Trophoblast cell (in vitro differentiated cells and primary cell): Measurements from ENCODE around the gene RAD51B.
"Not testable (repeated sequence)": the region's sequence is repeated elsewhere in the genome, so short reads cannot be mapped to it uniquely, and the experiment has no call there.

Experiments used
- DNase-seq, 2 donors: peaks; one replicate each; pipeline ENCODE4 v3.0.0-alpha.2; 2016
- H2AFZ ChIP-seq: 2 replicates; pipeline ENCODE4 v1.6.1; 2013; ENCODE audit warnings: low read length, moderate library complexity, mild to moderate bottlenecking; ENCODE audit not compliant: insufficient read depth, poor library complexity
- H2AK5ac ChIP-seq: 2 replicates; pipeline ENCODE4 v1.6.1; 2013; ENCODE audit warnings: mild to moderate bottlenecking, low read length
- H2BK120ac ChIP-seq: 2 replicates; pipeline ENCODE4 v1.6.1; 2013; ENCODE audit warnings: low read length, mild to moderate bottlenecking, moderate library complexity; ENCODE audit not compliant: insufficient read depth, poor library complexity
- H2BK12ac ChIP-seq: 2 replicates; pipeline ENCODE4 v1.6.1; 2013; ENCODE audit warnings: mild to moderate bottlenecking, low read length, moderate library complexity
- H2BK5ac ChIP-seq: 2 replicates; pipeline ENCODE4 v1.6.1; 2013; ENCODE audit warnings: low read length, low read depth, moderate library complexity, mild to moderate bottlenecking; ENCODE audit not compliant: poor library complexity
- H3K14ac ChIP-seq: 2 replicates; pipeline ENCODE4 v1.6.1; 2013; ENCODE audit warnings: mild to moderate bottlenecking, low read length
- H3K18ac ChIP-seq: 2 replicates; pipeline ENCODE4 v1.6.1; 2013; ENCODE audit warnings: mild to moderate bottlenecking, low read length
- H3K23ac ChIP-seq: 2 replicates; pipeline ENCODE4 v1.6.1; 2013; ENCODE audit warnings: low read length
- H3K27ac ChIP-seq: 2 replicates; pipeline ENCODE4 v1.5.1; 2013; ENCODE audit warnings: low read depth, mild to moderate bottlenecking, inconsistent platforms, low read length, moderate library complexity
- H3K27me3 ChIP-seq: 2 replicates; pipeline ENCODE4 v1.6.1; 2013; ENCODE audit warnings: inconsistent platforms, mild to moderate bottlenecking, low read length, moderate library complexity; ENCODE audit not compliant: insufficient read depth
- H3K36me3 ChIP-seq, 2 experiments: 1 replicate in 1 of 2; 2 replicates in 1 of 2; pipeline ENCODE4 v1.6.1; 2013; ENCODE audit warnings: low read length in 2 of 2, mild to moderate bottlenecking in 2 of 2, moderate library complexity in 1 of 2; ENCODE audit not compliant: insufficient read depth in 2 of 2, control insufficient read depth in 1 of 2
- H3K4ac ChIP-seq: 2 replicates; pipeline ENCODE4 v1.6.1; 2013; ENCODE audit warnings: low read depth, mild to moderate bottlenecking, low read length, moderate library complexity
- H3K4me1 ChIP-seq, 2 experiments: 1 replicate in 1 of 2; 2 replicates in 1 of 2; pipeline ENCODE4 v1.6.1; 2013; ENCODE audit warnings: low read length in 2 of 2, mild to moderate bottlenecking in 2 of 2, moderate library complexity in 1 of 2; ENCODE audit not compliant: insufficient read depth in 2 of 2, control insufficient read depth in 1 of 2
- H3K4me2 ChIP-seq: 2 replicates; pipeline ENCODE4 v1.6.1; 2013; ENCODE audit warnings: inconsistent platforms, mild to moderate bottlenecking, low read length, moderate library complexity
- H3K4me3 ChIP-seq: 2 replicates; pipeline ENCODE4 v1.5.1; 2013; ENCODE audit warnings: mild to moderate bottlenecking, low read depth, low read length, inconsistent platforms
- H3K79me1 ChIP-seq: one replicate; pipeline ENCODE4 v1.6.1; 2013; ENCODE audit warnings: low read length
- H3K79me2 ChIP-seq: 2 replicates; pipeline ENCODE4 v1.6.1; 2013; ENCODE audit warnings: low read length, mild to moderate bottlenecking; ENCODE audit not compliant: control insufficient read depth, insufficient read depth, poor library complexity
- H3K9ac ChIP-seq: 2 replicates; pipeline ENCODE4 v1.6.1; 2013; ENCODE audit warnings: mild to moderate bottlenecking, low read length
- H3K9me3 ChIP-seq: 2 replicates; pipeline ENCODE4 v1.6.1; 2013; ENCODE audit warnings: low read depth, mild to moderate bottlenecking, control low read depth, inconsistent platforms, low read length; ENCODE audit not compliant: insufficient read depth
- H4K12ac ChIP-seq: 2 replicates; pipeline ENCODE4 v1.6.1; 2013; ENCODE audit warnings: low read depth, mild to moderate bottlenecking, low read length, moderate library complexity
- H4K8ac ChIP-seq: 2 replicates; pipeline ENCODE4 v1.6.1; 2013; ENCODE audit warnings: low read depth, mild to moderate bottlenecking, low read length, moderate library complexity
- H4K91ac ChIP-seq: one replicate; pipeline ENCODE4 v1.6.1; 2013; ENCODE audit warnings: low read depth, mild to moderate bottlenecking, low read length, moderate library complexity
- WGBS: extraction: QIAGEN DNeasy Blood & Tissue Kit; methylation state at CpG from one replicate; pipeline ENCODE4 v1.1.7; 2013; ENCODE audit warnings: missing lambda C conversion rate; ENCODE audit not compliant: insufficient read length, insufficient coverage; ENCODE audit errors: extremely low coverage; 5-methylcytosine and 5-hydroxymethylcytosine counted together

The RAD51B gene

GRCh38 chr14:68286667-68287066 is 467.1 kb downstream of the RAD51B start:
- H3K4ac ChIP-seq, result peak overlapping the region; percentile 67
- no peak overlapping the region for H3K18ac ChIP-seq
- DNase-seq, result no peak
- no peak overlapping the region for H2BK5ac ChIP-seq
- no peak overlapping the region for H4K8ac ChIP-seq
- H3K14ac ChIP-seq, result no peak overlapping the region
- H3K79me1 ChIP-seq, result peaks cover 26% of the 10 kb centered on the region
- H3K27me3 ChIP-seq, result no peaks in the 10 kb centered on the region
- no peak overlapping the region for H3K4me3 ChIP-seq
- no peak overlapping the region for H3K4me2 ChIP-seq
- no peaks in the 10 kb centered on the region for H3K36me3 ChIP-seq
- H2AFZ ChIP-seq, result no peak overlapping the region
- H3K23ac ChIP-seq, result no peak overlapping the region
- no peak overlapping the region for H2BK120ac ChIP-seq
- H2BK12ac ChIP-seq, result peak overlapping the region; percentile 95
- peaks cover 0 to 8% of the 10 kb centered on the region in 2 experiments for H3K4me1 ChIP-seq
- H3K27ac ChIP-seq, result no peak overlapping the region
- no peak overlapping the region for H4K12ac ChIP-seq
- H3K9ac ChIP-seq, result no peak overlapping the region
- H4K91ac ChIP-seq, result peak overlapping the region; percentile 79
- no peaks in the 10 kb centered on the region for H3K9me3 ChIP-seq
- no peak overlapping the region for H2AK5ac ChIP-seq
- H3K79me2 ChIP-seq, result no peaks in the 10 kb centered on the region

GRCh38 chr14:68289452-68289851 is 469.9 kb downstream of the RAD51B start:
- Histone ChIP-seq H3K4me1 (peaks cover 9 to 15% of the 10 kb centered on the region in 2 experiments), H3K79me1 (peaks cover 34% of the 10 kb centered on the region), H2BK120ac (peak overlapping the region; percentile 60)
- no CpG with 5 or more reads among the region's 3 CpGs for WGBS
- H2BK5ac ChIP-seq, H3K27me3 ChIP-seq, H2AFZ ChIP-seq, H3K14ac ChIP-seq, H4K91ac ChIP-seq, H2AK5ac ChIP-seq, H3K4me3 ChIP-seq, H3K9me3 ChIP-seq, H3K23ac ChIP-seq, H3K79me2 ChIP-seq, H3K36me3 ChIP-seq, H4K12ac ChIP-seq, DNase-seq, H3K27ac ChIP-seq, H2BK12ac ChIP-seq, H4K8ac ChIP-seq, H3K9ac ChIP-seq, H3K4ac ChIP-seq, H3K18ac ChIP-seq, H3K4me2 ChIP-seq: not testable (repeated sequence)

- no peak overlapping the region for H3K23ac ChIP-seq
- no peak overlapping the region for H2AFZ ChIP-seq
- H3K9ac ChIP-seq, result no peak overlapping the region
- no peak for DNase-seq
- no peaks in the 10 kb centered on the region for H3K36me3 ChIP-seq
- peak overlapping the region; percentile 57 for H3K4ac ChIP-seq
- peak overlapping the region; percentile 88 for H2BK5ac ChIP-seq
- no peak overlapping the region for H3K4me3 ChIP-seq
- peak overlapping the region; percentile 51 for H4K8ac ChIP-seq
- peaks cover 18 to 26% of the 10 kb centered on the region in 2 experiments for H3K4me1 ChIP-seq
- no peak overlapping the region for H3K18ac ChIP-seq
- peaks cover 43% of the 10 kb centered on the region for H3K79me1 ChIP-seq
- H3K4me2 ChIP-seq, result peak overlapping the region; percentile 19
- no CpG with 5 or more reads among the region's 2 CpGs for WGBS
- H3K79me2 ChIP-seq, result peaks cover 3% of the 10 kb centered on the region
- H4K91ac ChIP-seq, result peak overlapping the region; percentile 85
- H3K9me3 ChIP-seq, result no peaks in the 10 kb centered on the region
- H4K12ac ChIP-seq, result no peak overlapping the region
- peak overlapping the region; percentile 95 for H3K27ac ChIP-seq
- no peaks in the 10 kb centered on the region for H3K27me3 ChIP-seq
- peak overlapping the region; percentile 67 for H2BK12ac ChIP-seq
- H2AK5ac ChIP-seq, result no peak overlapping the region
- peak overlapping the region; percentile 88 for H2BK120ac ChIP-seq
- peak overlapping the region; percentile 68 for H3K14ac ChIP-seq
Observed at GRCh38 chr14:68291820-68292219, 472.2 kb downstream of the RAD51B start.

- Histone ChIP-seq H2AFZ (no peak overlapping the region), H3K79me1 (peaks cover 45% of the 10 kb centered on the region), H3K27ac (peak overlapping the region; percentile 95), H3K79me2 (peaks cover 3% of the 10 kb centered on the region), H3K14ac (peak overlapping the region; percentile 77), H3K36me3 (no peaks in the 10 kb centered on the region), H2BK120ac (peak overlapping the region; percentile 92), H3K18ac (no peak overlapping the region), H2AK5ac (no peak overlapping the region), H3K4ac (peak overlapping the region; percentile 77), H3K4me3 (no peak overlapping the region), H4K12ac (no peak overlapping the region), H3K4me1 (peaks cover 18 to 26% of the 10 kb centered on the region in 2 experiments), H3K9me3 (no peaks in the 10 kb centered on the region), H2BK5ac (peak overlapping the region; percentile 88), H2BK12ac (peak overlapping the region; percentile 90), H3K4me2 (peak overlapping the region; percentile 2), H3K27me3 (no peaks in the 10 kb centered on the region), H4K91ac (peak overlapping the region; percentile 85), H3K9ac (no peak overlapping the region), H3K23ac (no peak overlapping the region), H4K8ac (peak overlapping the region; percentile 26)
- DNase-seq, result peak; percentile 13 to 73
- no CpG with 5 or more reads among the region's 7 CpGs for WGBS
Observed at GRCh38 chr14:68292441-68293215, 473.0 kb downstream of the RAD51B start.
